ENCODE measurements around the gene OR2T6. TPM values are rescaled to one million over a fixed set of nuclear protein-coding genes. Genes with fewer than 3 reads are reported as not detected.
"Not testable (repeated sequence)": the region's sequence is repeated elsewhere in the genome, so short reads cannot be mapped to it uniquely, and the experiment has no call there.

Gene OR2T6
- total RNA-seq, 4 donors from 2014 or later = not detected

DNA sequence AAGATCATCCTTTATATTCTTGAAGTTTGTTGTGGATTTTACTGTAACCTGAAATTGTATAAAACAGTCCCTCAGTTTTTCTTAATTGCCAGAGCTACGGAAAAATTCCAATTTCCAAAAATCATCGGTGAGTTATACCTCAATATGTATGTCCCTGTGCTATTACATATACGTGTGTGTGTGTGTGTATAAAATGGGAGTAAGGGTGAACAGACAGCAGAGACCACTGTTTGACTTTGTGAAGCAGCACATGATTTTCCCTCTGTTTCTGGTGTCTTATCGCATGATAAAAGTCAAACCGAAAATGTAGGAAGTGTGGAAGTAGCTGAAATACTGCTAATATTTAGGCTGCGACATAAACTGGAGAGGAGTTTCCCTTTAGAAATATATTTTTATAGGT is 28.5 kb downstream of the OR2T6 start:
- in situ Hi-C loops (cut with MboI; ENCODE audit: low sequenced_read_pairs in 4 of 4) (no loop called here), intact Hi-C loops (cut with DNase I; ENCODE audit: low total_unique reads) (no loop called here)
- Histone ChIP-seq H3K27ac (no peak overlapping the region), H3K27me3 (no peaks in the 10 kb centered on the region), H3K36me3 (no peaks in the 10 kb centered on the region), H3K4me3 (no peak overlapping the region), H3K4me1 (no peaks in the 10 kb centered on the region), H3K9me3 (no peaks in the 10 kb centered on the region)
- TF ChIP-seq, protein P1, sequence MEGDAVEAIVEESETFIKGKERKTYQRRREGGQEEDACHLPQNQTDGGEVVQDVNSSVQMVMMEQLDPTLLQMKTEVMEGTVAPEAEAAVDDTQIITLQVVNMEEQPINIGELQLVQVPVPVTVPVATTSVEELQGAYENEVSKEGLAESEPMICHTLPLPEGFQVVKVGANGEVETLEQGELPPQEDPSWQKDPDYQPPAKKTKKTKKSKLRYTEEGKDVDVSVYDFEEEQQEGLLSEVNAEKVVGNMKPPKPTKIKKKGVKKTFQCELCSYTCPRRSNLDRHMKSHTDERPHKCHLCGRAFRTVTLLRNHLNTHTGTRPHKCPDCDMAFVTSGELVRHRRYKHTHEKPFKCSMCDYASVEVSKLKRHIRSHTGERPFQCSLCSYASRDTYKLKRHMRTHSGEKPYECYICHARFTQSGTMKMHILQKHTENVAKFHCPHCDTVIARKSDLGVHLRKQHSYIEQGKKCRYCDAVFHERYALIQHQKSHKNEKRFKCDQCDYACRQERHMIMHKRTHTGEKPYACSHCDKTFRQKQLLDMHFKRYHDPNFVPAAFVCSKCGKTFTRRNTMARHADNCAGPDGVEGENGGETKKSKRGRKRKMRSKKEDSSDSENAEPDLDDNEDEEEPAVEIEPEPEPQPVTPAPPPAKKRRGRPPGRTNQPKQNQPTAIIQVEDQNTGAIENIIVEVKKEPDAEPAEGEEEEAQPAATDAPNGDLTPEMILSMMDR (IDR thresholded peaks at IDR 0.05 in 4 of 5, conservative IDR thresholded peaks at IDR 0.05 in 1 of 5) = no peak
- TF ChIP-seq POLR2A (IDR thresholded peaks at IDR 0.05) = no peak
- DNase-seq = no peak
- ATAC-seq = no peak

DNA sequence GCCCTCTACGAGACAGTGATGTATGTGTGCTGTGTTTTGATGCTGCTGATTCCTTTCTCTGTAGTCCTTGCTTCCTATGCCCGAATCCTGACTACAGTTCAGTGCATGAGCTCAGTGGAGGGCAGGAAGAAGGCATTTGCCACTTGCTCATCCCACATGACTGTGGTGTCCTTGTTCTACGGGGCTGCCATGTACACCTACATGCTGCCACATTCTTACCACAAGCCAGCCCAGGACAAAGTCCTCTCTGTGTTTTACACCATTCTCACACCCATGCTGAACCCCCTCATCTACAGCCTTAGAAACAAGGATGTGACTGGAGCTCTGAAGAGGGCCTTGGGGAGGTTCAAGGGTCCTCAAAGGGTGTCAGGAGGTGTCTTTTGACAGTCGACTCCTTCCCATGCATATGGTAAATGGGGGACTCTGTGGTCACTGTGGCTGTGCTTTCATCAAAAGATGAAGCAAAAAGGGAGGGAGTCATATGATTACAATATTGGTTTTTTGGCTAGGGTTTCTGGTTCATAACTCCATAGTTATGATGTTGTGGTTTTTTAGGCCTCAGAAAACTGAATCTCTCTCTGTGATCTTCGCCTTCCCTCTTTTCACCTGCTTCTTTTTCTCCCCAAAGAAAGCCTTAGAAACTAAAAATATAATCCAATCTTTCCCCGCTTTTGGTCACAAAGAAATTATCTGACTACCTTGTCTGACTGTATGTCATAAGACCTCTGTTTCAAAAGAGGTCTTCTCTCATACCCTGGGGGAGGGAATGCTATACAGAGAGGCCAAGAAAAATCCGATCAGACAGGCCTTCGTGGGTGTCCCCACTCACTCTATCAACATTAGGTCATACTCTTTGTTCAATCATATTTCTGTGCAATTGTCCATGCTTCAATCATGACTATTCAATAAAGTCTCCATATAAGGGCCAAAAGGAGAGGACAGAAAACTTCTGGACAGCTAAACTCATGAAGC is 31.5 kb downstream of the OR2T6 start:
- in situ Hi-C loops (cut with MboI; ENCODE audit: low sequenced_read_pairs in 4 of 4) = no loop called here

DNA sequence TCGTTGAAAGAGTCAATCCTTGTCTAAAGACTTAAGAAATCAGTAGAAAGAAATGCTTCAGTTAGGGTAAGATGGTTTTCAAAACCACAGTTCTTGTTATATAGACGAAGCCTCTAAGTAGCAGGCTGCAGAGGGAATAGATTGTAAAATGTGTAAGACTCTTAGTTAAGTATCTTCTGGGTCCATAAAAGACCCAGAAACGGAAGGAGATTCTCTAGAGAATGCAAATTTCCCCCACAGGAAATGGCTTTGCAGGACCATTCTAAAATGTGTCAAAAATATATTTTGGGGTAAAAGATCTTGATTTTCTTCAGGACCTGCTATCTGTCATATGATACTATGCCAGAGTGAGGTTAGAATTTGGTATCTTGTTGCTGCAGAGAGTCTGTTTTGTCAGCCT is 40.7 kb downstream of the OR2T6 start:
- intact Hi-C loops (cut with DNase I; ENCODE audit: low total_unique reads) = no loop called here
- no peaks in the 10 kb centered on the region for H3K36me3 ChIP-seq
- no peaks in the 10 kb centered on the region for H3K9me3 ChIP-seq
- no peaks in the 10 kb centered on the region for H3K27me3 ChIP-seq
- no peak overlapping the region for H3K27ac ChIP-seq
- DNase-seq = no peak
- H3K4me3 ChIP-seq = no peak overlapping the region
- TF ChIP-seq, protein P1 (IDR thresholded peaks at IDR 0.05 in 4 of 5, conservative IDR thresholded peaks at IDR 0.05 in 1 of 5) = no peak
- TF ChIP-seq POLR2A (IDR thresholded peaks at IDR 0.05) = no peak
- no peak for ATAC-seq
- H3K4me1 ChIP-seq = no peaks in the 10 kb centered on the region
- in situ Hi-C loops (cut with MboI; ENCODE audit: low sequenced_read_pairs in 4 of 4) = no loop called here

More for the DNA sequence above, 31.5 kb downstream of the OR2T6 start:
- no peak for TF ChIP-seq POLR2A (IDR thresholded peaks at IDR 0.05)
- Histone ChIP-seq H3K4me1 (no peaks in the 10 kb centered on the region), H3K27ac (no peak overlapping the region), H3K9me3 (no peaks in the 10 kb centered on the region), H3K36me3 (no peaks in the 10 kb centered on the region), H3K27me3 (no peaks in the 10 kb centered on the region), H3K4me3 (no peak overlapping the region)
- ATAC-seq (no peak), DNase-seq (no peak)
- intact Hi-C loops (cut with DNase I; ENCODE audit: low total_unique reads) = no loop called here

DNA sequence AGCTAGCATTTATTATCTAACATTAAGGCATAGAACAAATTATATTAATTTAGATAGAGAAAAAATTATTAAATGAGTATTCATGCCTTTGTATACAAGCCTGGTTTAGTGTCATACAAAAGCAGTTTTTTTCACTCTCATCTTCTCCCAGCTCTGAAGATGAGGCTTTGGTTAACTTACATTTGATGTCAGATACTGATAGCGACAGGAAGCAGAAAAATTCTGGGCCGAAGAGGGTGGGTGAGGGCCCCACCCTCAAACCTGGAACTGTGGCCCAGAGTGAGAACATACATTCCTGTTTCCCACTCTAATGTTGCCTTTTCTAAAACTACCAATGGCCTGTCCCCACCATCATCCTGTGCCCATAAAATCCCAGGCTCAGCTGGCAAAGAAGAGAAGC is 42.3 kb downstream of the OR2T6 start:
- Histone ChIP-seq H3K4me3 (no peak overlapping the region), H3K36me3 (no peaks in the 10 kb centered on the region), H3K4me1 (no peaks in the 10 kb centered on the region), H3K27ac (no peak overlapping the region), H3K9me3 (no peaks in the 10 kb centered on the region), H3K27me3 (no peaks in the 10 kb centered on the region)
- DNase-seq = no peak
- in situ Hi-C loops (cut with MboI; ENCODE audit: low sequenced_read_pairs in 4 of 4) (no loop called here), intact Hi-C loops (cut with DNase I; ENCODE audit: low total_unique reads) (no loop called here)
- TF ChIP-seq, protein P1 (IDR thresholded peaks at IDR 0.05 in 4 of 5, conservative IDR thresholded peaks at IDR 0.05 in 1 of 5) = no peak
- TF ChIP-seq POLR2A (IDR thresholded peaks at IDR 0.05) = no peak
- ATAC-seq = no peak

DNA sequence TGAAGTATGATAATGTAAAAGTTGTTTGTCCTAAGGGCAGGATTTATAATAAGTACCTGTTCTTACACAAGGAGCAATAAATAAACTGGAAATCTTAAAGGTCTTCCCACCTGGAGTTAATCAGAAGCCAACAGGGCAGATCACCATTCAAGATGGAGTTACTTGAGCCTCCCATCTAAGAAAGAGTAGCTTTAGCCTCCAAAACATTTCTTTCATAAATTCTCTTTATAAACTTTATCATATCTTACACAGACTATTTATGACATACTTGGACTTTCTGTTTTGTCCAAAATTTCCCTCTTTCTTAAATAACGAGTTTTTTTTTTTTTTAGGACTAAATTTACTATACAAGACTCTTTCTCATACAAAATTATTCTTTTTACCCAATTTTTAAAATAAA is 45.8 kb downstream of the OR2T6 start:
- no peaks in the 10 kb centered on the region for H3K27me3 ChIP-seq
- H3K9me3 ChIP-seq = no peaks in the 10 kb centered on the region
- in situ Hi-C loops (cut with MboI; ENCODE audit: low sequenced_read_pairs in 4 of 4) = no loop called here
- no peak for DNase-seq
- H3K36me3 ChIP-seq = no peaks in the 10 kb centered on the region
- no peaks in the 10 kb centered on the region for H3K4me1 ChIP-seq
- intact Hi-C loops (cut with DNase I; ENCODE audit: low total_unique reads) = no loop called here
- TF ChIP-seq POLR2A (IDR thresholded peaks at IDR 0.05) = no peak
- TF ChIP-seq, protein P1 (IDR thresholded peaks at IDR 0.05 in 4 of 5, conservative IDR thresholded peaks at IDR 0.05 in 1 of 5) = no peak
- H3K27ac ChIP-seq = no peak overlapping the region
- H3K4me3 ChIP-seq = no peak overlapping the region
- no peak for ATAC-seq

DNA sequence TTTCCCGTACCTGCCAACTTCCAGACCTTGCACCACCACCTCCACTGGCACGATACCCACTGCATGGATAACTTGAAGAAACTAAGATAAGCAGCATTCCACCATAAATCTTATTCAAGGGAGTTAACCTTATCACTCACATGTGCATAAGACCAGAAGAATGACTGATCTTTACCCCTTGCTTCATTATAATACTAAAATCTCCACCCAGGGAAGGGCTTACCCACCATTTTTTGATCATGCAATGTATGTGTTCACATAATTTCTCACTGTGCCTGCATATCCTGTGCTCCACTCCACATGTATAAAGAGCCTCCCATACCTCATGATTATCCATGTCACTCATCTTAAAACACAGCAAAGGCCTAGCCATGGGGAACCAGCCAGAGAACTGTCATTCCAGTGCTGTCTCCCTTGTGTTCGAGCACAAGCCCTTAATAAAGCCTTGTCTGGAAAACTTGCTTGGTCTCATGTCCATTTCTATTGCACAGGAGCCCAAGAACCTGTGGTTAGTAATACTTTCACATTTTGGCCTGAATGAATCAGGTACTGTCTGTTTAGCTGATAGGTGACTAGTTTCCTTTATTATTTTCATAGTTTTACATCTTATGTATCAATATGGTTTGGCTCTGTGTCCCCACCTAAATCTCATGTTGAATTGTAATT is 52.1 kb downstream of the OR2T6 start:
- H3K4me3 ChIP-seq; intact Hi-C loops (cut with DNase I; ENCODE audit: low total_unique reads); in situ Hi-C loops (cut with MboI; ENCODE audit: low sequenced_read_pairs in 4 of 4); H3K27ac ChIP-seq; ATAC-seq; H3K27me3 ChIP-seq; H3K9me3 ChIP-seq; H3K4me1 ChIP-seq; DNase-seq; H3K36me3 ChIP-seq: not testable (repeated sequence)

DNA sequence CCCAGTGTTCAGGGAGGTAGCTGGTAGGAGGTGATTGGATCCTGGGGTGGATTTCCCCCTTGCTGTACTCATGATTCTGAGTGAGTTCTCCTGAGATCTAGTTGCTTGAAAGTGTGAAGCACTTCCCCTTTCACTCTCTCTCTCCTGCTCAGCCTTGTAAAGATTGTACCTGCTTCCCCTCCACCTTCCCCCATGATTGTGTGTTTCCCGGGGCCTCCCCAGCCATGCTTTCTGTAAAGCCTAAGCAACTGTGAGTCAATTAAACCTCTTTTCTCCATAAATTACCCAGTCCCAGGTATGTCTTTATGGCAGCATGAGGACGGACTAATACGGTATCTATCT is 52.6 kb downstream of the OR2T6 start:
- DNase-seq; H3K9me3 ChIP-seq; H3K4me1 ChIP-seq; intact Hi-C loops (cut with DNase I; ENCODE audit: low total_unique reads); H3K27ac ChIP-seq; H3K4me3 ChIP-seq; ATAC-seq; H3K36me3 ChIP-seq; H3K27me3 ChIP-seq; in situ Hi-C loops (cut with MboI; ENCODE audit: low sequenced_read_pairs in 4 of 4): not testable (repeated sequence)

Measured in gastrocnemius medialis (tissue), 4 donors.